Medulla oblongata (tissue), 1 donor: ENCODE results near the gene EML5.
"Not testable (repeated sequence)": the region's sequence is repeated elsewhere in the genome, so short reads cannot be mapped to it uniquely, and the experiment has no call there.

Experiments
- DNase-seq: peaks from one replicate; pipeline ENCODE4 v3.0.0-alpha.2; 2015; ENCODE audit errors: extremely low spot score

EML5 gene

DNA sequence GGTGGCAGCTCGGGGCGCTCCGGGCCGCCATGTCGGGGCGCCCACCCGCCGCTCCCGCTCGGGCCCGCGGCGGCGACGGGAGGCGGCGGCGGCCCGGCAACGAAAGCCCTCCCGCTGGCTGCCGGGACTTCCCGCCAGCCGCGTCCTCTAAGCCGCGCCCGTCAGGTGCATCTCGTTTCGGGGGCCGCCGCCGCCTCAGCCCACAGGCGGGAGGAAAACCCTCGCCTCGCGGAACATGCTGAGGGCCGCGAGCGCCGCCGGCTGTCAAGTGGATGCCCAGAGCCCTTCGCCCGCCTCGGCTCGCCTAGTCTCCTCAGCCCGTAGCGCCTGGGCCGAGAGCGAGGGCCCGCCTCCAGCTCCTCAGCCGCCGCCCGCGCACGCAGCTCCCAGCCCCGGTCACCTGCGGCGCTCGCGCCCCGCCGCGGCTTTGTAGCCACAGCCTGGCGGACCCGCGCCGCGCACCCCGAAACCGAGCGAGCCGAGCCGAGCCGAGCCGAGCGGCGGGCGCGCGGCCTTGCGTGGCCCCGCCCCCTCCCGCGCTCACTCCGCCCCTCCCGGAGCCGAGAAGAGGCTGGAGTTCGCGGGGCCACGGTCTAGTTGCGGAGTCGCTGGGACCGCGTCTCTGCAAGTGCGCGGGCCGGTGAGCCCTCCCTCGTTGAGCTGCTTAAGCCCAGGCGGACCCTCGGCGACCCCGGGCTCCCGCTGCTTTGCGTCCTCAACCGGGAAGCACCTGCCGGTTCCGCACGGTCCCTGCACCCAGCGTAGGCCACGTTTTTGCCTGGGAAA is at the start of gene EML5:
Gene EML5 (minus strand): TSS at position 481 of the 786 bp plus-strand sequence. CDS start 450 bp downstream, at position 31.
- peak; percentile 86 for DNase-seq

DNA sequence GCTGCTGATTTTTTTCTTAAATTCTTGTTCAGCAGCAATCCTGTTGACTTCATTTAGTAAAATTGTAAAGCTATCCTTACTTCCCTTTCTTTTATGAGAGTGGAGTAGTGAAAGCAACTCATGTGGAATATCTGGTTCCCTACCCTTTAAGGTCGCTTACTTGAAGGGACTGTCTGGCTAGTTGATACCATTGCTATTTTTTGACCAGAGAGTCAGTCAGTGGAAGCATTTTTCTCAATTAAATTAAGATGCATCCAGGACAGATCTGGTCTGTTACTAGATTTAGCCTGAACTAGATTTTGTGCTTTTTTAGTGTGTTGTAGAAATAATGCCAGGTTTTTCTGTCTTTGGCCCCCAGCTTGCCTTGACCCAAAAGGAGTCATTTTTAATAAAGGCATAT is 49.7 kb upstream of the EML5 start:
- DNase-seq: no peak

DNA sequence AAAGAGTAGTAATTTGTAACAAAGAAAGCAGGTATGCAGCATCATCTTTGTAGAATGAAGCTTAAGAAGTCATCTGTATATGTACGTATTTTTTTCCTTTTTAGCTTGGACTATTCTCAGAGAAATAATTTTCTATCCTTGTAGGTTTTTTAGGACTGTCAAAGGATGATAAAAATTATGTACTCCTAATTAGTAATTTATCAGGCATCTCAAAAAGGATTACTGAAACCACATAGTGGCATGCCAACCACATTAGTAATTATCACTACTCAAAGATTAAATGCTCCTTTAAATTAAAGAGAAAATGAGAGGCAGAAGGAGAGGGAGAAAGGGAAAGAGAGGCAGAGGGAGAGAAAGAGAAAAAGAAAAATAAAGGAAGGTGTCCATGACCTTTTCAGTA is 49.0 kb upstream of the EML5 start:
- no peak for DNase-seq

DNA sequence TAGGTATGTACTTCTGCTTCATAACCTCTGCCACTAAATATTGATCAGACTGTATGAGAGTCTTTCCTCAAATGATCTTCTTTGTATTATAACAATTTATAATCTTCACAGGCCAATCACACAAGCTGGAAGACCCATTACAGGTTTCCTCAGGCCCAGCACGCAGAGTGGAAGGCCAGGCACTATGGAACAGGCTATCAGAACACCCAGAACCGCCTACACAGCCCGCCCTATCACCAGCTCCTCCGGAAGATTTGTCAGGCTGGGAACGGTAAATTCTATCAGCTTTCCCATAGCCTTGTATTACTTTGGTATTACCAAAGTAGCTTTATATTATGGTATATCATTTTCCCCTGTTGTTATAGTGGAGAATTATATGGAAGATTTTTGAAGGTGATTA is 48.2 kb upstream of the EML5 start:
- DNase-seq: no peak

DNA sequence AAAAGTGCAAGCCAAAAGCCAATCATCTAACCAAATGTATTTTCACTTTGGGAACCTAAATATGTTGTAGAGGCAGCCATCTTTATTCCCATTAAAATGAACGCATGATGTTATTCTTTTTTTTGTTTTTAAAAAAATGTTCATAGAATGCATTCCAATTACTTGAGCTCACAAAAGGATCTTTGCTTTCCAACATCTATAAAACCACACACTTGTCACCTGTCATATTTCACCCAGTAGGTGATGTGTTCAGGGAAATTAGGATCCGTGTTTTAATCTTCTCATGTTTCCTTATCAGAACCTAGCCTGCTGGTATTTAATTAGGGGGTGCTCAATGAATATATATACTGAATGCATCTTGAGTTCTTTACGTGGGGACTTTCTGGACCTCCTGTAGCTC is 45.3 kb upstream of the EML5 start:
- DNase-seq: no peak

DNA sequence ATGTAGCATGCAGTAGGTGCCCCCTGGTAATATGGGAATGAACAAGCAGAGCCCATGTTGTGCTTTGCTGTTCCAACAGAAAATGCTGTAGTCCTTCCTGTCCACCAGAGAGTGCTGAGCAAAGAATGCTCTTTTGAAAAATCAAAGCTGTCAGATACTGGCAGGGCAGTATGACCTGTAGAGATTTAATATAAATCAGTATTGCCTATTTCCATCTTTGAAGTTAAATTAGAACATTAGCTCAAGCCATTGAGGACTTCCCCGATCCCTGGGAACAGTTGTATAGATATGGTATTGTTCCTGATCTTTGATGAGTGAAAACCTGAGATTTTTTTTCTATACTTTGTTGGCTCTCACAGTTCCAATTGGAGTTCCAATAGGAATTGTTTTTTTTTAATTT is 44.7 kb upstream of the EML5 start:
- no peak for DNase-seq

DNA sequence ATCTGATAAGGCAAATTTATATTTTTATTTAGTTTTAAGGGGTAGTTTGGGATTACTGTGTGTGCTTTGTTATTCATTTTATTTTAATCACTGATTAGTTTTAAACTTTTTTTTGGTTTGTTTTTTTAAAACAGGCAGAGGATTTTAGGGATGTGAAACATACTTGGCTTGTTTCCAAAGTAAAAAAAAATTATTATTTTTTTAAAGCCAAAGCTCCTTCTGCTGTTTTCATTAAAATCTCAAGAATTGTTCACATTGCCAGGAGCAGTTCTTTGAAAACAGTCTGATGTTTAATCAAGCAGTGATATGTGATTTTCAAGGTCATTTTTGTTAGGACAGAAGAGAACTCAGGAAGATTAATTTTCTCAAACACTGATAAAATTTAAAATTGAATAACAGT is 42.9 kb upstream of the EML5 start:
- no peak for DNase-seq

DNA sequence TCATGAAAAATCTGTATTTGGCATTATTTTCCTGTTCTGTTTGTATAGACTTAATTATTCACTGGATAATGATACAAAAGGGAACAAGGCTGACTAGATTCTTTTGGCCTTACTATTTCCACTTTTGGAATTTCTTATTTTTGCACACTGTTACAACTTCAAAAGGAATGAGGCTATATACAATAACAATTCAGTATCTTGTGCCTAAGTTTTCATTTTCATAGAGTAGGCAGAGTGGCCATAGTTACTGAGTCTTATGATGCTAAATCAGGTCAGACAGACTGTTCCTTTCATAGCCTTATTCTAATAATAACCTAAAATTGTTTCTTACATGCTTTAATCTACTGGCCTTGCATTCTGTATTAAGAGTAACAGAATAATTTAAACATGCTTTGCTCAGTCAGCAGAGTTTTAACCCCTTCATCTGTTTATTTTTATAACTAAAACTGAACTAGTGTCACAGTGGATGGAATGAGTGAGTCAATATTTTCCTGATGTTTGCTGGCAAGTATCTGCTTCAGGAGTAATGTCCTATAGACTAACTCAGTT is 42.2 kb upstream of the EML5 start:
- no peak for DNase-seq

DNA sequence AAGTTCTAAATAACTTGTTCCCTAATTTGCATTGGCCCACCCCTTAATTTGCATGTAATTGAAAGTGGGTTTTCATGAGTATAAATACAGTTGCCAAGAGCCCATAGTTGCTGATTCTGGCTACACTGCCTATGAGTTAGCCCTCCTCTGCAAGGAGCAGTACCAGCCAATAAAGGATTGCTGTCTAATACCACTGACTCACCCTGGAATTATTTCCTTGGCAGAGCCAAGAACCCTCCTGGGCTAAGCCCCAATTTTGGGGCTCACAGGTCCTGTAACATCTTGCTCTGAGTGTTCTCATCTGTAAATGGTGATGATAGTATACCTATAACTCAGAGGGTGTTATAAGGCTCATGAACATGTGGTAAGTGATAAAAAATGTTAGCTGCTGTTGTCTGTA is 38.5 kb upstream of the EML5 start:
- DNase-seq: no peak

DNA sequence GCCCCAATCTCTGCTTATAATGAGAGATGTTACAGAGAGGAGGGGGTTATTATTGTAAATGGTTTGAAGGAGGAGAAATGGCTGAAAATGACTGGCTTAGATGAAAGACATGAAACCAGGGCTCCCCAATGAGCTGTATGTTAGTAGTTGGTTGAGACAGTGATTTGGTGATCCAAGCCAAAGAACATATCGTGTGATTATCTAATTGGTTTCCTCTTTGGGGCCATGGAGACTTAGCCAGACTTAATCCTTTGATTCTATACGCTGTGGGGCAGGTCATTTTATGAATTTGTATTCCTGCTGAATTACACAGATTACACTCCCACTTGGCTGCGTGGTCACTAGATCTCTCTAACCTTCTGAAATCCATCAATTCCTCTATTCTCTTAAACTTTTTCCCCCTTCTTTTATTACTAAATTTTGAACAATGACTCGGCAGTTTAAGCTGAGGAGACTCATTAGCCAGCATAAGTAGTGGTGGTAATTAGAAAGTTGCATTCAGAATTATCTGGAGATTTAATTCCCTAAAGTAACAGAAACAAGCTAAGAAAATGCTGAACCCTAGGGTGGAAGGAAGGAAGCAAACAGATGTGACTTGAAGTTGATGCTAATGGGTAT is 37.0 kb upstream of the EML5 start:
- DNase-seq: no peak

DNA sequence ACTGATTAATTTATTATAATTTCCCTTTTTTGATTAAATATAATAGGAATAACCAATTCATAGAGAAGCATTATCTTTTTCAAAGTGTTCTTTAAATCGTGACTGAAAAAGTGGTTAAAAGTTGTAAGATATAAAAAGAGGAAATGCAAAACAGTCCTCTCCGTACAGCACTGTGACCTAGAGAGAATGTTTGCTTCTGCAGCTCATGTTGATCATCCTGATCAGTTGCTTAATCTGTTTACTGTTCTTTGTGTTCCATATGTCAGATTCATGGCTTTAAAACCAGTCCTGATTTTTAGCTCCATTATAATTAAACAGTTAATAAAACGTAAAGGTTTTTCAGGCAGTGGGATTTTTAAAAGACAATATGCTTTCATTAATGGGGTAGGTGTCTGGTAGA is 36.4 kb upstream of the EML5 start:
- DNase-seq: no peak

DNA sequence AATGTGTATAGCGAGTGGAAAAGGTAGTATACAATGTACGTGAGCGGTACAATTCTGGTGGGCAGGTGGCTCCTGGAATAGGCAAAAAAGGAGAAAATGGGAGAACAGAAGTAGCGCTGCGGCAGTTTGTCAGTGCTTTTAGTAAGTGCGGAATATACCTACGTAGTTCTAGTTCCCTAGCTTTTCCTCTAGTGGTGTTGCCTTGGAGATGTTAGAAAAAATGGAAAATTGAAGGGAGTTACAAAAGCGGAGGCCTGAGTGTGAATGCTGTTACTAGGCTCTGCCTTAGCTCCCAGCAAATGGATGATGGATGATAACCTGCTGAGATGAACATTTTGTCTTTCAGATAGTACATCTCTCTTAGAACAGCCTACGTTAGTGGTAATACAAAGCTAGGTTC is 32.8 kb upstream of the EML5 start:
- no peak for DNase-seq

DNA sequence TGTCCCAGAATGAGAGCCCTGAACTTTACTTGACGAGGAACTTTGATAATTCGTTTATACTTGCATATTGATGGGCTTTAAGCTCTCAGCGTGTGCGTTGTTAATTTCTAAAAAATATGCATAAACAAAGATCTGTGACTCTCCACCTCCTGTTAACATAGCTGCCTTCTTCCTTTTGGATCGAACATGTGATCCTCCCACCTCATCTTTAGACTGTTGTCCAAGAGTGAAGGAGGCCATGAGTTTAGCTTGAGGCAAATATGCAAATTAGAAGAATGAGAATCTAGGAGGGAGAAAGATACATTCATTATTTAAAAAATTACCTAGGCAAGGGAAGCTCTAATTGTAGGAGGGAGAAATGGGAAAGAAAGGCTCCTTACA is 32.3 kb upstream of the EML5 start:
- no peak for DNase-seq

DNA sequence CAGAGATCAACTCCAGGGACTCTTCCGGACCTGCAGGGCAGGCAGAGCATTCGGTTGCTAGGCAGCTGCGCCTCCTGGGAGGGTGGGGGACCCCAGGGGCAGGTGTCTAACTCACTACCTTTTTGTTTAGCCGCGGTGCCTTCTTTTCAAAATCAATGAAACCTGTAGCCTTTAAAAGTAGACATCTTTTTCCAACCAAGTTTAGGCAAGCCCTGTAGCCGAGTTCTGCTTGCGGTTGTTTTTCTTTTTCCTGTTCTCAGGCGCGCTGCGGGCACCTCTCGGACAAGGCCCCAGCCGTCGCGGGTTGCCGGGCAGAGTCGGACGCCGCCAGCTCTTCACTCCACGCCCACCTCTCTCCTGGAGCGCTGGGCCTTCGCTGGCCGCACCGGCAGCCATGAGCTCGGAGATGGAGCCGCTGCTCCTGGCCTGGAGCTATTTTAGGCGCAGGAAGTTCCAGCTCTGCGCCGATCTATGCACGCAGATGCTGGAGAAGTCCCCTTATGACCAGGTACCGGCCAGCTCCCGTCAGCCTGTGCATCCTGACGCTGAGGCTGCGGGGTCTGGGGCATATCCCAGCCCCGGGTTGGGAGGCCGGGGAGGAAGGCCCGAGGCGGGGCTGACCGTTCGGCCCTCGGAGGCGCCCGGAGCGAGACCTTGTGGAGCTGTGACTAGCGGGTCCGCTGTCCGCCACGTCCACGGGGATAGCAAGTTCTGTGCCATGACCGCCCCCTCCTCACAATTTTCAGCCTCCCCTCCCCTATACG is 31.7 kb upstream of the EML5 start, which contains the start of gene TTC8:
Gene TTC8 (plus strand): TSS at position 338 of the 764 bp plus-strand sequence. CDS start 57 bp downstream, at position 395.
- peak; percentile 87 for DNase-seq

DNA sequence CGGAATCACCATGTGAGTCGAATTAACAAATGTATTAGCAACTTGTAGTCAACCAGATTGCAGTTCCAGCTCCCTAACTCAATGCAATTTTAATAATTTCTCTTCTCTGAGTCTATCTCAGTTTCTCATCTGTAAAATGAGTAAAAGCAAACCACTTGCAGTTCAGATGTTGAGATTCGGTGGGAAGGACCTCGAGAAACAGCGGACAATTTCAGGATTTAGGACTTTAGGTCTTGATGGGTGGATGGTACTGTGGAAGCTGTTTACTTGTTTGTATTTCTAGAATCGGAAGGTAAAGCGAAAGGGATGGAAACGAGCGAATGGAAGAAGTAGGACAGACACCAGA is 31.2 kb upstream of the EML5 start:
- no peak for DNase-seq

DNA sequence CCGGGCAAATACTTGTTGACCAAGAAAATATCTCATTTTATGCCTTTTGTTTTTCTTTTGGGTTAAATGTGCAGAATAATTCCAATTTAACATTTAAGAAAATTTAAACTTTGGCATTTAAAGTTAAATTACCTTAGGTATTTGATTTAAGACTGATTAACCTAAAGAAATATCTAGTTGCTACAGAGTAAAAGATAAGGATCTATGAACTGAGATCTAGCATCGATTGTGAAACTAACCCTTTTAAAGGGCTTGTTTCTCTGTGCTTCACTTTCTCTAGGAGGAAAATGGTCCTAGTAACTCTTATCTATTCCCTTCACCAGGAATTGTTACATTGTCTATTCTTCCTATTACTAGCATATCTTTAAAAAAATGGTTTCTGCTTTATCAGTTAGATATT is 29.1 kb upstream of the EML5 start:
- no peak for DNase-seq

DNA sequence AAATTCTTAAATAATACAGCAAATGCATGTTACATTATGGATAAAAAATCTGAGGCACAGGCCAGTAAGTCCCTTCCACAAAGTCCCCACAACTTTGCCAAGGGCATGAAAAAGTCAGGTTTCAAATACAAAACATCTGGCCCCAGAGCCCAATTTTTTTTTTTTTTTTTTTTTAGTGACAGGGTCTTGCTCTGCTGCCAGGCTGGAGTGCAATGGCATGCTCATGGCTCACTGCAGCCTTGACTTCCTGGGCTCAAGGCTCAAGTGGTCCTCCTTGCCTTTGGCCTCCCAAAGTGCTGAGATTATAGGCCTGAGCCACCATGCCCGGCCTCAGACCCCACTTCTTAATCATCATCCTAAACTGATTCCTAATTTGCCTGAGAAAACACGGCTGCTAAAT is 28.6 kb upstream of the EML5 start:
- no peak for DNase-seq

DNA sequence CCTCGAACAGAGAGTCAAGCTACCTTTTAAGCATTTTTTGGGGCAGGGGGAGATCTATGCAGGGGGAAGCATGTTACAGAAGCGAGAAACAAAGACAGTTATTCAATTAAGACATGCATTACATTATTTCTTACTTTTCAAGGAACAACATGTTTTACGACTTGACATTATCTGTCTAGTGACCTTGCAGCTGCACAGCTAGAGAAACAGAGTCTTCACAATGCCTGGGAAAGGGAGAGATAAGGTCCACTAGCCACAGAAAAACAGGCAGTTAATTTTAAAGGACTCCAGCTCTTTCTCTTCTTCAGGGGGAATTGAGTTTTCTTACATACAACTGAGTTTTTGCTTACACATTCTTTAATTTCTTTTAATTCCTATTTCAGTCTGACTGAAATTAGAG is 26.9 kb upstream of the EML5 start:
- DNase-seq: not testable (repeated sequence)

DNA sequence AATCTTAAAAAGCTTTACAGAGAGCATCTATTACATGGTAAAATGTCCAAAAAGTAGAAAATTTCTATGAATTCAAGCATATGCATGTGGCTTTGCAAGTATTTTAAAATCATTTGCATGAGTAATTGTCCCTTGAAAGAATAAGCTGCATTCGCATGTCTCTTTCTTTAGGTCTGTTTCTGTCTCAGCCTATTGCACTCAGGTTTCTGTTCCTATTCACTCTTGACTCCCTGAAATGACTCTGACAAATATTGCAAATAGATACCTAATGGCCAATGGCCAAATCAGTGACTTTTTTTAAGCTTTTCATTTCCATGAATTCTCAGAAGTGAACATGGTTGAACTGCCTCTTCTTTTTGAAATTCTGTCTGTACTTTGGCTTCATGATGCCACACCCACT is 25.3 kb upstream of the EML5 start:
- no peak for DNase-seq

DNA sequence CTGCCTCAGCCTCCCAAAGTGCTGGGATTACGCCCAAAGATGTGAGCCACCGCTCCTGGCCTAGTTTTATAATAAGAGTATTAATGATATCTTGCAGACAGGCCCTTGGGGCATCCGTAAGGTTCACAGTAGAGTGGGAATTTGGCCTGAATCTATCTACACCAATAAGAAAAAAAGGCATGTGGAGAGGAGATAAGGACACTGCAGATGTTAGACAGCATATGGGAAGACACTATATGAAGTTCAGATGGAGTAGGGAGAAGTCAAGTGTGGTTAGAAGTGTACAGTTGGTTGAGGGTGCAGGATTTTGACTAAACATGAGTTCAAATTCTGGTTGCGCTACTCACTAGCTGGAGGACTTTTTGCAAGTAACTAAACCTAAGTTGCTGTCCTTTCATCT is 23.2 kb upstream of the EML5 start:
- no peak for DNase-seq

DNA sequence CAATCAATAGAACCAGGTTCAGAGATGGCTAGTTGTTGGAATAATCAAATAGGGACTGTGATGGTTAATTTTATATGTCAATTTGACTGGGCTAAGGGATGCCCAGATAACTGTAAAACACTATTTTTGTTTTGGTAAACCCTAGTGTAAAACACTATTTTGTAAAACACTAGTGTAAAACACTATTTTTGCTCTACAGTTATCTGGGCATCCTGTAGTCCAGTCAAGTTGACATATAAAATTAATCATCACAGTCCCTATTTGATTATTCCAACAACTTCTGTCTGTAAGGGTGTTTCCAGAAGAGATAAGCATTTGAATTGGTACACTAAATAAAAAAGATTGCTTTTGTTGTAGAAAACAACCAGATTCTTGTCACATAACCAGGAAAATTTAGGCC is 15.6 kb upstream of the EML5 start:
- no peak for DNase-seq

DNA sequence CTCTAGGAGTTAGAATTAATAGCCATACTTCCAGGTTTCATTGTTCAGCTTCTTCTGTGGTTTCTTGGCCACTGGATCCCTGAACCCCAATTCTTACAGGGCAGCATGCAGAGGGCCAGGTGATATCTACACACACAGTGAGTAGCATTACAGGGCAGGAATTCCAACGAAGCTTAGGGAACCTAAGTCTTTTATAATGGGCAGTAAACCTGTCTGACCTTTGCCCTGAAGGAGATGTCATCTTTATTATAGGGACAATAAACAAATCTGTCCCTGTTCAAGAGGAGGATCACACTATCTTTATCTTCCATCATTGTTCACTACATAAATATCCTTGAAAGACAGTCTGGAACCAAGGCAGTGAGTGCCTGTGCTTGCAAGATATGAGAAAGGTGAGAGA is 11.7 kb upstream of the EML5 start:
- DNase-seq: no peak

DNA sequence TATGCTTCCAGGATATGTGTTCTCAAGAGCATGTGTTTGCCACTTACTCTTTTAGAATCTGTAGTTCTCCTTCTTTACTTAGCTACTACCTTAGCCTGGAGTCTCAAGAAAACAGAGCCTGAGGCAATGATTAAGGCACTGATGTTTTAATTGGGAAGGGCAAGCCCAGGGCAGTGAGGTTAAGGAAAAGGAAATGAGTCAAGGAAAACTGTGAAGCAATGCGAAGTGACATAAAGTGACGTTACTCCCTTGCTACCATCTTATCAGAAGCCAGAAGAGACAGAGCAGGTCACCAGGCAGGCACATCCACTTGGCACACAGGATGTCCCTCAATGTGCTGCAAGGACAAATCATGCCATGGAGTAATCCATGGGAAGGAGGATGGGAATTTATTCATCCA is 11.3 kb upstream of the EML5 start:
- DNase-seq: no peak
